HG03571 (cell line): Measurements from ENCODE around the gene CREB5.
"Not testable (repeated sequence)": the region's sequence is repeated elsewhere in the genome, so short reads cannot be mapped to it uniquely, and the experiment has no call there.

Experiments
- ATAC-seq: cut with Tn5 transposase; IDR thresholded peaks from one replicate; pipeline ENCODE4 v1.9.1; 2021; ENCODE audit not compliant: unreplicated experiment

Gene CREB5

DNA sequence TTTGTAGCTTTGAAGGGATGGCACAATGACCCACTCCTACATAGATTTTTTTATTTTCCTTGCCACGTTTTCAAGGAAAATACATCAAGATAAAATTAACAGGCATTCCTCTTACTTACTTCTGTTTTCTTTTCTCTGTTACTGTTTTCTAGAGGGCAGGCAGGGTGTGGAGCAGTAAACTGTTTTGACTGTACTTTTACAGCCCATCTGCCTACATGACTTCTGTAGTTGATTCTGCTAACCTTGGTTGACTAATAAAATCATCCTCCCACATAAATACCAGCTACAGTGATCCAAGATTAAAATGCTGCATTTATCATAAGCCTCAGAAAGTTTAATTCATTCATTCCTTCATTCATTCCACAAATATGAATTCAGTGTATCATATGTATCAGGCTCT, 387.3 kb downstream of the CREB5 start:
- no peak for ATAC-seq

DNA sequence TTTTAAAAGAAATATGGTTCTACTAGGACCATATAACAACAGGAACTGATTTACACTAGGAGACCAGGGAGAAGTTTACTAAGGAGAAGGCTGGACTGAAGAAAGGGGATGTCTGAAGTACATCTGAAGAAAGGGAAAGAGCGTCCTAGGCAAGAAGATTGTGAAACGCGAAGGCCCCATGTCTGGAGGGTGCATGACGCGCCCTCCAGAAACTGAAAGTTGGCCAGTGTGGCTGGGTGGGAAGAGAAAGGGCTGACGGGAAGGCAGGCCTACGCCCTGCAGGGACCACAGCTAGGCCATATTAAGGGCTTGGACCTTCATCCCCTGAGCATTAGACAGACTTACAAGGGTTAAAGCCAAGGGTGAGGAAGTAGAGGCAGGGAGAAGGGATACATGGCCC, 387.8 kb downstream of the CREB5 start:
- ATAC-seq, result no peak

DNA sequence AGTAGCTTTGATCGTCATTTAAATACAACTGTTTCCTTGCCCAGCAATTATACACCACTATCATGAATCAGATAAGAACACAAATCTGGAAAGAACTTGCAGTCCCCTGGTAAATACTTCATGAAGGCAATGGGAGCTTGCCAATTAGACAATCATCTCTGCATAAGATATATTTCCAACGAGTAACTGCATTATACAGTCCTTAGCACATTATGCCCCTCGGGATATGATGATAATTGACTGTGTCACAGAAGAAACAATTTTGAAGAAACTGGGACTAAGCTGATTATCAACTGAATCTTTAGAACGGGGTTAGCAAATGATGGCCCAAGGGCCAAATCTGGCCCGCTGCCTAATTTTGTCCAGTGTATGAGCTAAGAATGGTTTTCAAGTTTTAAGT, 390.1 kb downstream of the CREB5 start:
- ATAC-seq, result no peak

DNA sequence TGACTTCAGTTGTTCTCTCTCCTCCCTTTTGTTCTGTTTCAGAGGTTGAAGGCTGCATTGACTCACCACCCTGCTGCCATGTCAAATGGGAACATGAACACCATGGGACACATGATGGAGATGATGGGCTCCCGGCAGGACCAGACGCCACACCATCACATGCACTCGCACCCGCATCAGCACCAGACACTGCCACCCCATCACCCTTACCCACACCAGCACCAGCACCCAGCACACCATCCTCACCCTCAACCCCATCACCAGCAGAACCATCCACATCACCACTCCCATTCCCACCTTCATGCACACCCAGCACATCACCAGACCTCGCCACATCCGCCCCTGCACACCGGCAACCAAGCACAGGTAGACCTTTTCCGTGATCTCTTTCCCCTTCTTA, 391.8 kb downstream of the CREB5 start:
- ATAC-seq, result no peak

DNA sequence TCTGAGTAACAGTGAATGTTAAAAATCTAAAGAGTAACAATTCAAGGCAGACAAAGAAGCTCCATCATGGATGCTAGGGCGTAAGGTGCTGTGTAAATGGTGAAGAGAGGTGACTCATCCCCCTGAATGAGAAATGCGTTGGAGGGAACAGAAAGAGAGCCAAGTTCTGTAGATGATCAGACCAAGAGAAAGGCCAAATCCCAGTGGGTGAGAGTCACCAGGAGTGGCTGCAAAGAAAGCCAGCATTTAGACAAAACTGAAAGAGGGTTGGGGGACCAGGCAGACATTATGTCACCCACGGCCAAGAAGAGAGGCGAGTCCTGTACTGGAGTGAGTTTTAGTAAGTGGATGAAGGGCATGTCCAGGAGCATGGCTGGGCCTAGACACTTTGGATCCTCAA, 392.7 kb downstream of the CREB5 start:
- no peak for ATAC-seq

DNA sequence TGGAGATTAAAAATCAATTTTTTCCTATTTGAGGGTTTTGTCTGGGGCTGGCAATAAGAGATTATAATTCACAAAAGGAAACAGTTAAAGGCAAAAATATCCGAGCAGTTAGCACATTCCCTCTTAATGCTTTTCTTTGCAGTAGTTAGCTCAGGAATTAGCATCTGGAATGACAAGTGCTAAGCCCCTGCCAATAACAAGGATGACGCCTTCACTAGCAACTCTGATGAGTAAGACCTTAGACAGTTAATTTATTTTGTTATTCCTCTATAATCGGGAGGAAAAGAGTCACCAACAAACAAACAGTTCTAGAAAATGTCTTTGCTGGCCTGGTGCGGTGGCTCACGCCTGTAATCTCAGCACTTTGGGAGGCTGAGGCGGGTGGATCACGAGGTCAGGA, 394.5 kb downstream of the CREB5 start:
- ATAC-seq, result no peak

DNA sequence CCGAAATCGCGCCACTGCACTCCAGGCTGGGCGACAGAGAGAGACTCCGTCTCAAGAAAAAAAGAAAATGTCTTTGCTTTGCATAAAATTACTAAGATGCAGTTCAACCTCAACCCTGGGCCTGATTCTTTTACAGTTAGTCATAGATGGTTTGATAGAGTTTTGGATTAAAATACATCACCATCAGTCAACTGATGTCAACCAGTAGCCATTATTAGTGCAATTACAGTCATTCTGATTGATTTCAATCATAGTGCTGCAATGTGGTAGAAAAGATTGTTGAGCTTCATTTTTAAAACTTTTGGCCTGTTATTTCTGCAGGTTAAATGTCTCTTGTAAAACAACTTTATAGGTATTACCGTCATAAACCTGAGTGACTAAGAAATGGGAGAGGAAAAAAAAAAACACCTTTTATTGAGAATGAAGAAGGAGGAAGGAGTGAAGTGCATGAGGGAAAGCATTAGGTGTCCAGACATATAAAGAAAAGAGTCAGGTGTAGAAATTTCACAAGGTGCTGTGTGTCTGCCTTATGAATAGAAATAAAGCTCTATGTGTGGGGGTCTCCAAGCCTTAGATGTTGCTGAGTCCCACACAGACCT, 395.2 kb downstream of the CREB5 start:
- no peak for ATAC-seq

DNA sequence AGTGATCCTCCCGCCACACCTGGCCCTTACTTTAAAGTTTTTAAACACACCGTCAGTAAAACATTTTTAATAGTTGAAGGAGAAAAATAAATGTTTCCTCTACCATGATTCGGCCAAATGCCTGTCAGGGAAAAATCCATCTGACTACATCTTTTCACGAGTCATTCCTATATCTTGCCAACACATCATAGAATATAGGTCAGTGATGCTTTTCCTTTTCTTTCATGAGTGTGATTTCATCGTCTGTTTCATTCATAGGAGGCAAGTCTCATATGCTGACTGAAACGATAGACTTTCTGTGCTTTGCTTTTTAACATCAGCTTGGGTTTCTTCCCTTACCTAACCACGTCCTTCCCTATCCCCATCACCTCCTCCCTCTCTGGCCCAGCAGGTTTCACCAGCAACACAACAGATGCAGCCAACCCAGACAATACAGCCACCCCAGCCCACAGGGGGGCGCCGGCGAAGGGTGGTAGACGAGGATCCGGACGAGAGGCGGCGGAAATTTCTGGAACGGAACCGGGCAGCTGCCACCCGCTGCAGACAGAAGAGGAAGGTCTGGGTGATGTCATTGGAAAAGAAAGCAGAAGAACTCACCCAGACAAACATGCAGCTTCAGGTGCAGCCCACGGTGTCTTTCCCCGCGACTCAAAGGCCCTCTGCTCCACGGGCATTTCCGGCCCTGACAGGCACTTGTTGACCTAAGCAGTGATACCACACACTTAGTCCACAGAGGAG, 396.6 kb downstream of the CREB5 start:
- no peak for ATAC-seq

DNA sequence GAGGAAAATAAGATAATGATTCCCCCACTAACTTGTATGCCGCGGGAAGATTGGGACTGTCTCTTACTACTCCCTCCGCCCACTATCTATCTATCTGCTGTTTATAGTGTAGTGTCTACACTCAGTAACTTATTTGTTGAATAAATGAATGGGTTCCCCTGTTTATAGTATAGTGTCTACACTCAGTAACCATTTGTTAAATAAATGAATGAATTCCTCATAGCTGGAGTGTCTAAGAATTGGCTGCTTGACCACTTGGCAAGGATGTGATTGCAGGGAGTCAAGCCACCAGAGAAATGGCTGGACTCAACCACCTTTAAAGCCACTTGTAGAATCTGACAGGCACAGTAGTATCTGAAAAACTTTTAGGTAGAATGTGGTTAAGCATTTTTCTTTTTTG, 398.7 kb downstream of the CREB5 start:
- no peak for ATAC-seq

DNA sequence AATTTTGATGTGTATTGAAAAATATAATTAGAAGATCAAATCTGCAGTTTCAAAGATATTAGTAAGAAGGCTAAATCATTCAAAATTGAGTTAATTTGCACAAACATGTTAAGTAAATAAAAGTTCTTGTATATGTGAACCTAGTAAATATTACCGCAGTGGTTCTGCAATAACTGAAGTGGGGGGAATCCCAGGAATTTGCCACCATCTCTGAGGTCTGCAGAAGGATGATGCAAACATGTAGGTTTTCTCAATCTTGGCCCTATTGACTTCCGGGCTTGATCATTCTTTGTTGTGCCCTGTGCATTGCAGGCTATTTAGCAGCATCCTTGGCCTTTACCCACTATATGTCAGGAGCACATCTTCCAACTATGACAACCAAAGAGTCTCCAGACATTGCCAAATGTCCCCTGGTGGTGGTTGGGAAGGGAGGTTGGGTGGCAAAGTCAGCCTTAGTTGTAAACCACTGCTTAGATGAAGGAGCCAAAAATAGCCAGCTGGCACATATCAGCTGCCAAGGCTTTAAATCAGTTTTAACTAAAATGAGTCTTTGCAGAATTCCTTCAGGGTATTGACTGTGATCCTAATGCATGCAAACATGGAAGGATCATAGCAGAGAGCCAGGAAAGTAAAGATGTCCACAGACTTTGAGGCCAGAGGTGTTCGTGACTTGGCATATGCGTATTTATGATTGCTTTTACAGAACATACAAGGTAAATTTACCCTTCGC, 399.5 kb downstream of the CREB5 start:
- no peak for ATAC-seq

DNA sequence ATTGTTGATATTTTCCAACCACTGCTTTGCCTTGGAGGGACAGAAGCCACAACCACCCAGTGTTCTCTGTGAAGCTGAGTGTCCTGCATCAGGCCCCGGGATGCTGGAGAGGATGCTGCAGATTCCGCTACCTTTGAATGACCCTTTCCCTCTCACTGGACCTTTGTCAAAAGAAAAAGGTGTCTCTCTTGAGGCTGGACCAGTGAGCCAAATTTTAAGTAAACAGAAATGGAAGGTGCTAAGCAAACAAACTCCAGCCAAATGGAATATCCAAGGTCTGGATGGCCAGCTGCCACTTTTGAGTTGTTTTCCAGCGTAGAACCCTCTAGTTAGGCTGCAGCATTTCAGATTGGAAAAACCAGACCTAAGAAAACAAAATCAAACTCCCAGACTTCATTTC, 400.3 kb downstream of the CREB5 start:
- ATAC-seq, result no peak

DNA sequence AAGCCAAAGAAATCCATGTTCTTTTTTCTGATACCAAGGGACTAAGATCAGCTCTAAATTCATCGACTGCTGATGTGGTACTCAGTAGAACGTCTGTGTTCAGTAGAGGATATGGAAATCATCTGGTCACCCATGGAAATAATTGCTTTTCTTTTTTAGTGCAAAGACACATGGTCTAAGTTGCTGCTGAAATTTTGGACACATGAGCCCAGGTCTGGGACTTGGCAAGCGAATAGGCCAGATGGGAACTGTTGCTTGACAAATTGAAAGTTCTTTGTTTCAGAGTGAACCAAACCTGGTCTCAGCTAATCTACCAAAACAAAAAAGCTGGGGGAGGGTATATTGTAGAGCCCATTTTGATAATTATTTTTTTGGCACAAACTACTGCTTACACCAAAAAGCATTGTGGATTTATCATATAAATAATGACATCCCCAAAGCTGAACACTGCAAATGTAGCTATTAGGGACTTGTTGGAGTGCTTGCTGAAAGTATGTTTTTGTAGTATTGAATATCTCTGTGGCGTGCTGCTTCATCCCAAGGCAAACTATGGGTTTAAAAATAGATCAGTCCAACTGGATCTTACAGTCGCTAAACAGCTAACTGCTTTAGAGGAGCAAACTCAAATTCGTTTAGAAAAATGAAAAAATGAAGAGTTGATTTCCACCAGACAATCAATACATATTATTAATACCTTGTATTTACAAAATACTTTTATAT, 401.1 kb downstream of the CREB5 start:
- ATAC-seq, result no peak

DNA sequence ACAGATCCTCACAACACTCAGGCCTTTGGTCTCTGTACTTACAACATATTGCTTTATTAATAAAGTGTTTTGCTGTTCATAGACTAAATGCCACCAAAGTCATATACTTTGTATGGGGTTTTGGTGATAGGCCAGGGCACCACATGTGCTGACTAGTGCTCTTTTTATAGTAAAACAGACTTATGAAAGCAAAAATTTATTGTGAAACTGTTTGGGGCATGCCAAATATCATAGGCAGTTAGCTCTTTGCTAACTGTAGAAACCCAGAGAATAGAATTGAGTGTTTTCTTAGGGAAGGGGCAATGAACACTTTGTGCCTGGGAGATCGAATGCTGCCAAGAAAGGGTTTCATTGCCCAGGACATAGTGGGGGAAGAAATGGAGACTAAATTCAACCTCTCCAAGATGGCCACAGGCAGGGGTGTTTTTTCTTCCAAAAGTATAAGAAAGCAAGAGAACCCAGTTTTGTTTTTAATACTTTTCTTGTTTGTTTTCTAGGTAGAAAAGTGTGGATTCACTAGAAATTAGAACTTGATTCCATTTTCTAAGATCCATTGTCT, 403.1 kb downstream of the CREB5 start:
- ATAC-seq, result peak; percentile 40

DNA sequence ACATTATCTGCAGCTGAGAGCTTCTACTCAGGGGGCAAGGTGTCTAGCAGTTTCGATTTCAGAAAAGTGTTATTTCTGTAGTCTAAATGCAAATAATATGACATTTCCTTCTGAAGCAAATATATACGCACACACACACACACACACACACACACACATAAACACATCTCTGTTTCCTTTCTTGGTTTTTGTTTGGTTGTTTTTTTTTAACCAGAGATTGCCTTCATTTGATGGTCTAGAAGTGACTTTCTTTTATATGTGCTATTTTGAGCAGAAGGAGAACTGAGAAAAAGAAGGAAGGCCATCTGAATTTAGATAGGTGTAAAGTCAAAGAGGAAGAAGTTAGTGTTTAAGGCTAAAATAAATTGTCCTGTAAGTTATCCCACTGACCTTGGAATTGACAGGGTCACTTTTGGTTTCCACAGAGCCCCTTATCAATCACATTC, 403.6 kb downstream of the CREB5 start:
- peak; percentile 82 for ATAC-seq

DNA sequence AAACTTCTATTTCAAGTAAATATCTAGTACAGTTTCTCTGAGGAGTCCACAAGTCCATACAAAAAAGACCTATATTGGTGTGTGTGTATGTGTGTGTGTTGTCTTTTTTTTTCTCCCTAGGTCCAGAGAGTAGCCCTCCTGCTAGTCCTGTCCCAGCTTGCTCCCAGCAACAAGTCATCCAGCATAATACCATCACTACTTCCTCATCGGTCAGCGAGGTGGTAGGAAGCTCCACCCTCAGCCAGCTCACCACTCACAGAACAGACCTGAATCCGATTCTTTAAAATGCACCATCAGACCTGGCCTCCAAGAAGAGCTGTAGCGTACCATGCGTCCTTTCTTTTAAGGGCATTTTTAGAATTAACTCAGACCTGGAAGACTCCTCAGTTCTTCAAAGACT, 406.7 kb downstream of the CREB5 start:
- no peak for ATAC-seq

DNA sequence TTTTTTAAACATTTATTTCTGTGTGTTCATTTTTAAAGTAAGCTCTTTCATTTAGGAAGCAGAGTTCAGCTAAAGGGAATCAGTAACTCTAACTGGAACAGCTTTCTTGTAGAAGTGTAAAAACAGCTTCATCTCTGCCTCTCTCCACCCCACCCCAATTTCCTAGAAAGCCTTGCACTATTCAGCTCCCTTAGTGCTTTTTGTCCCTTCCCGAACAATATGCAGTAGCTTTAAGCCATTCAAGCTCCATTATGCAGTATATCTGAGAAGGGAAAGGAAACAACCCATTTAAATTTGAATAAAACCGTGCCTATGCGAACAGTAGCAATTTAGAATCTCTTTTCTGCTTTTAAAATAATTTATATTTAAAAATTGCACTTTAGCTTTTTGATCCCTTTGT, 411.3 kb downstream of the CREB5 start:
- no peak for ATAC-seq

DNA sequence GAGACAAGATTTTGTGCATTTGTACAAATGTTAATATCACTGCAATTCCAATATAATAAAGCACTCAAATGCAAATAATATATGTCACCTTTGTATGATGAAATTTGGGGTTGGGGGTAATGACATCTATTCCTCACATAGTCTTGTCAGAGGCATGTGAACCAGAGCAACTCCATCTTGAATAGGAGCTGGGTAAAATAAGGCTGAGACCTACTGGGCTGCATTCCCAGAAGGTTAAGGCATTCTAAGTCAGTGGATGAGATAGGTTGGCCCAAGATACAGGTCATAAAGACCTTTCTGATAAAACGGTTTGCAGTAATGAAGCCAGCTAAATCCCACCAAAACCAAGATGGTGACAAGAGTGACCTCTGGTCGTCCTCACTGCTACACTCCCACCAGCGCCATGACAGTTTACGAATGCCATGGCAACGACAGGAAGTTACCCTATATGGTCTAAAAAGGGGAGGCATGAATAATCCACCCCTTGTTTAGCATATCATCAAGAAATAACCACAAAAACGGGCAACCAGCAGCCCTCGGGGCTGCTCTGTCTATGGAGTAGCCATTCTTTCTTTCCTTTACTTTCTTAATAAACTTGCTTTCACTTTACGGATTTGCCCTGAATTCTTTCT, 413.6 kb downstream of the CREB5 start:
- ATAC-seq, result not testable (repeated sequence)

DNA sequence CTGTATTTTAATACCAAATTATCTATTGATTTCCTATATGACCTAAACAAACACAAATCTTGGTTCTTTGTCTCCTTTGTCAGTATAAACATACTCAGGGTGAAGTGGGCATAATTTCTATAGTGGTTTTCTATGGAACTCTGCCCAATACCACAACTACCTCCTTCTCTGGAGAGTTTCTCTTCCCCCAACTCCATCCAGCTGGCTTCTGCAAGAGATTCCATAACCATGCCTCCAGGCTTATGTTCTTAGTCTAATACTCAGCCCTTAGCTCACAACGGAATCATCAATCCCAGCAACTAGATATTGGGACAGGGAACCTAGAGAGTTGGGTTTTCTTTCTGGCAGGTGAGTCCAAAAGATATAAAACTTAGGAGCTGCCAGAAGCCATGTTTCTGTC, 418.5 kb downstream of the CREB5 start:
- ATAC-seq, result no peak

DNA sequence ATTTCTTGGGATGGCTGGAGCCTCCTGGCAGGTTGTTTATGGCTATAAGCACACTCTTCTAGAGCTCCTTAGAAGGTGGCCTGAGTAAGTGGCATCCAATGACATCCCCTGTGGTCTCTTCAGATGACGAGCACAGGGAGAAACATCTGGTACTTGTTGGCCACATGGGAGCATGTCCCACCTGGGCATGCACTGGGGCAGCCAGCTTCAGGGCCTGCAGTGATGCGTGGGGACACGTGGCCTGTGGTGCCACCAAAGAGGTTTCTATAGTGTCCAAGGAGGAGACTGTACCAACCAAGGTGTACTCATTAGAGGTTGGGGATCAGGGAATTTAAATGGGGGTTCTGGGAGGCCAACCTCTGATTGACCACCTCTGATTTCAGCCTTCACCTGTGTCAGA, 420.4 kb downstream of the CREB5 start:
- no peak for ATAC-seq

DNA sequence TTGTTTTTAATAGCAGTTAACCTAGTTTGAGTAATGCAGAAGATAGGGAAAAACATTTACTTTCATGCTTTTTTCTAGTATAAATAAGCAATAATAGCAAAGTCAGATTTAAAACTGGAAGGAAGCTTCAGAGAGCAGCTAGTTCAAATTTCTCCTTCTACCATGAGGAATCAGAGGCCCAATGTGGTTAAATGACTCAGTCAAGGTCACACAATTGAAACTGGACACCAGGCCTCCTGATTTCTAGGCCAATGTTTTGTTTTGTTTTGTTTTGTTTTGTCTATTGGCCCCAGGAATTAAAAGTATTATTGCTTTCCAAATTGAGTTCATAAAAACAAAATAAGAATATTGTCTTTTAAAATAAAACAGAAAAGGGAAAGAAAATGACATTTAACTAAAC, 423.5 kb downstream of the CREB5 start:
- ATAC-seq, result no peak

DNA sequence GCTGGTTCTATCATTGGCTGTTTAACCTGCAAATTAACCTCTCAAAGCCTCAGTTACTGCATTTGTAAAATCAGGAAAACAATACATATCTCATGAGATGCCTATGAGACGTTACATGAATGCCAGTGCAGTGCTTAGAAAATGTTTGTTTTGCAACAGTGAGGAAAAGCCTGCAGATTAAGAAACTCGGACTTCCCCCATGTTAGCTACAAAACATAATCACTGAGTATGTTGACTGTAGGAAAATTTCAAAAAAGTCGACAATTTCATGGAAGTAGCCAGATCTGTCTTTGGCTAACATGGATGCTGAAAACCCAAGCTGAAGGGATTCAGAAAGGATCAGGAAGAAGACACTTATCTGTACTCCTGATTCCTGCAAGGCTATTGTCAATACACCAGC, 424.4 kb downstream of the CREB5 start:
- ATAC-seq, result no peak
